ENCODE data around the gene FAH. TPM values are rescaled to one million over a fixed set of nuclear protein-coding genes. Genes with fewer than 3 reads are reported as not detected.

The FAH gene
- total and polyA plus RNA-seq, 9 of the 15 experiments (the other 6 are each of a cell fraction or from before 2014, with no cell fraction given): 66.8 to 310 (median 103) TPM

DNA sequence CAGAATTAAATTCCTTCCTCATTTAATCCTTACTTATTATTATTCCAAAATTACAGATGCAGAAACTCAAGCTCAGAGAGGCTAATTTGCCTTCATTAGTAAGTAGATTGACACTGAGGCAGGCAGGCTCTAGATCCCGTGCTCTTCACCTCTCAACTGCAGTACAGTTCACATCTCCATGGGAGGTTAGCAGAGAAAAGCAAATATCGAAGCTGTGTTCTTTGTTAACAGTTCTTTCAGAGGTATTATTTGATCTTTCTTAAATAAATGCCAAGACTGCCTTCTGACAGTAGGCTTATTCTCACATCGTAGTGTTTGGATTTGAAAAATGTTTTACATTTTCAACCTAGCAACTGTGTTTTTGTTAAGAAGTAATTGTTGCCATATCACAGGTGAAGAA, 15.9 kb upstream of the FAH start:
- Histone ChIP-seq H3K4me1 (replicated peaks in 1 of 2; ENCODE audit: control insufficient read depth in 2 of 2, insufficient read depth in 2 of 2, low read length in 2 of 2) (peaks cover 0 to 3% of the 10 kb centered on the region in 2 experiments; a peak in 2 of 5 replicates), H3K4me2 (ENCODE audit: insufficient read depth, low read length) (no peak overlapping the region), H3K9me3 (replicated peaks; ENCODE audit: control insufficient read depth, insufficient read depth, low read depth, low read length) (no peaks in the 10 kb centered on the region), H3K27me3 (ENCODE audit: control insufficient read depth in 2 of 2, insufficient read depth in 2 of 2, low read length in 2 of 2) (no peaks in the 10 kb centered on the region), H3K9me1 (ENCODE audit: control insufficient read depth, insufficient read depth, low read length) (no peaks in the 10 kb centered on the region), H3K9ac (ENCODE audit: insufficient read depth in 1 of 2, low read depth in 2 of 2, low read length in 2 of 2) (no peak overlapping the region), H3K27ac (ENCODE audit: extremely low read depth, low read depth, low read length) (no peak overlapping the region), H2AFZ (ENCODE audit: low read depth, low read length) (no peak overlapping the region), H4K20me1 (replicated peaks; ENCODE audit: control insufficient read depth, insufficient read depth, low read length) (no peaks in the 10 kb centered on the region), H3K36me3 (ENCODE audit: control insufficient read depth, insufficient read depth, low read length) (peaks cover 42% of the 10 kb centered on the region), H3K79me2 (ENCODE audit: control insufficient read depth, insufficient read depth, low read length) (no peaks in the 10 kb centered on the region), H3K4me3 (no peak overlapping the region)
- WGBS (ENCODE audit: insufficient coverage, low coverage, missing lambda C conversion rate): 82% methylated on average over 3 of the region's 3 CpGs
- intact Hi-C loops (cut with micrococcal nuclease) (no loop called here), in situ Hi-C loops (cut with MboI) (no loop called here)
- ATAC-seq (no peak), FAIRE-seq (no peak), DNase-seq (ENCODE audit: extremely low read depth in 1 of 4, low spot score in 3 of 4) (no peak)
- ChIA-PET POLR2A (interaction anchor here (0.6 to 1.3 kb wide), 2 partner anchors 9 to 346 kb away, joined by 3 to 4 read pairs; no protein-coding TSS in a partner anchor), CTCF (ENCODE audit: low intra/inter-chr PET ratio) (no interaction called here)
- no TSS peak for BruUV-seq (replicated peaks)
- TF ChIP-seq, protein P1, sequence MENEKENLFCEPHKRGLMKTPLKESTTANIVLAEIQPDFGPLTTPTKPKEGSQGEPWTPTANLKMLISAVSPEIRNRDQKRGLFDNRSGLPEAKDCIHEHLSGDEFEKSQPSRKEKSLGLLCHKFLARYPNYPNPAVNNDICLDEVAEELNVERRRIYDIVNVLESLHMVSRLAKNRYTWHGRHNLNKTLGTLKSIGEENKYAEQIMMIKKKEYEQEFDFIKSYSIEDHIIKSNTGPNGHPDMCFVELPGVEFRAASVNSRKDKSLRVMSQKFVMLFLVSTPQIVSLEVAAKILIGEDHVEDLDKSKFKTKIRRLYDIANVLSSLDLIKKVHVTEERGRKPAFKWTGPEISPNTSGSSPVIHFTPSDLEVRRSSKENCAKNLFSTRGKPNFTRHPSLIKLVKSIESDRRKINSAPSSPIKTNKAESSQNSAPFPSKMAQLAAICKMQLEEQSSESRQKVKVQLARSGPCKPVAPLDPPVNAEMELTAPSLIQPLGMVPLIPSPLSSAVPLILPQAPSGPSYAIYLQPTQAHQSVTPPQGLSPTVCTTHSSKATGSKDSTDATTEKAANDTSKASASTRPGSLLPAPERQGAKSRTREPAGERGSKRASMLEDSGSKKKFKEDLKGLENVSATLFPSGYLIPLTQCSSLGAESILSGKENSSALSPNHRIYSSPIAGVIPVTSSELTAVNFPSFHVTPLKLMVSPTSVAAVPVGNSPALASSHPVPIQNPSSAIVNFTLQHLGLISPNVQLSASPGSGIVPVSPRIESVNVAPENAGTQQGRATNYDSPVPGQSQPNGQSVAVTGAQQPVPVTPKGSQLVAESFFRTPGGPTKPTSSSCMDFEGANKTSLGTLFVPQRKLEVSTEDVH (IDR thresholded peaks at IDR 0.05; ENCODE audit: low read depth, partially characterized antibody): no peak
- TF ChIP-seq MAFK (IDR thresholded peaks at IDR 0.05; ENCODE audit: low read length) (no peak), HMGN3 (IDR thresholded peaks at IDR 0.05; ENCODE audit: borderline replicate concordance, extremely low read depth, insufficient read length, low read depth, low read length) (no peak), LEF1 (IDR thresholded peaks at IDR 0.05) (no peak), BRF1 (IDR thresholded peaks at IDR 0.05; ENCODE audit: borderline replicate concordance, extremely low read depth, insufficient read length) (no peak), PPARD (CRISPR knock-in tag; IDR thresholded peaks at IDR 0.05) (no peak), RBM15 (IDR thresholded peaks at IDR 0.05; ENCODE audit: insufficient read depth, low read length) (no peak), ZNF75A (CRISPR knock-in tag; IDR thresholded peaks at IDR 0.05) (no peak), TBP (optimal IDR thresholded peaks at IDR 0.05; ENCODE audit: low read depth, low read length) (no peak), ZNF253 (CRISPR knock-in tag; conservative IDR thresholded peaks at IDR 0.05) (no peak), CHCHD3 (CRISPR knock-in tag; IDR thresholded peaks at IDR 0.05) (no peak)
- TF ChIP-seq, protein P2, sequence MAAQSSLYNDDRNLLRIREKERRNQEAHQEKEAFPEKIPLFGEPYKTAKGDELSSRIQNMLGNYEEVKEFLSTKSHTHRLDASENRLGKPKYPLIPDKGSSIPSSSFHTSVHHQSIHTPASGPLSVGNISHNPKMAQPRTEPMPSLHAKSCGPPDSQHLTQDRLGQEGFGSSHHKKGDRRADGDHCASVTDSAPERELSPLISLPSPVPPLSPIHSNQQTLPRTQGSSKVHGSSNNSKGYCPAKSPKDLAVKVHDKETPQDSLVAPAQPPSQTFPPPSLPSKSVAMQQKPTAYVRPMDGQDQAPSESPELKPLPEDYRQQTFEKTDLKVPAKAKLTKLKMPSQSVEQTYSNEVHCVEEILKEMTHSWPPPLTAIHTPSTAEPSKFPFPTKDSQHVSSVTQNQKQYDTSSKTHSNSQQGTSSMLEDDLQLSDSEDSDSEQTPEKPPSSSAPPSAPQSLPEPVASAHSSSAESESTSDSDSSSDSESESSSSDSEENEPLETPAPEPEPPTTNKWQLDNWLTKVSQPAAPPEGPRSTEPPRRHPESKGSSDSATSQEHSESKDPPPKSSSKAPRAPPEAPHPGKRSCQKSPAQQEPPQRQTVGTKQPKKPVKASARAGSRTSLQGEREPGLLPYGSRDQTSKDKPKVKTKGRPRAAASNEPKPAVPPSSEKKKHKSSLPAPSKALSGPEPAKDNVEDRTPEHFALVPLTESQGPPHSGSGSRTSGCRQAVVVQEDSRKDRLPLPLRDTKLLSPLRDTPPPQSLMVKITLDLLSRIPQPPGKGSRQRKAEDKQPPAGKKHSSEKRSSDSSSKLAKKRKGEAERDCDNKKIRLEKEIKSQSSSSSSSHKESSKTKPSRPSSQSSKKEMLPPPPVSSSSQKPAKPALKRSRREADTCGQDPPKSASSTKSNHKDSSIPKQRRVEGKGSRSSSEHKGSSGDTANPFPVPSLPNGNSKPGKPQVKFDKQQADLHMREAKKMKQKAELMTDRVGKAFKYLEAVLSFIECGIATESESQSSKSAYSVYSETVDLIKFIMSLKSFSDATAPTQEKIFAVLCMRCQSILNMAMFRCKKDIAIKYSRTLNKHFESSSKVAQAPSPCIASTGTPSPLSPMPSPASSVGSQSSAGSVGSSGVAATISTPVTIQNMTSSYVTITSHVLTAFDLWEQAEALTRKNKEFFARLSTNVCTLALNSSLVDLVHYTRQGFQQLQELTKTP (IDR thresholded peaks at IDR 0.05; ENCODE audit: low read depth in 1 of 2, partially characterized antibody in 2 of 2): no peak
- TF ChIP-seq, protein P3, sequence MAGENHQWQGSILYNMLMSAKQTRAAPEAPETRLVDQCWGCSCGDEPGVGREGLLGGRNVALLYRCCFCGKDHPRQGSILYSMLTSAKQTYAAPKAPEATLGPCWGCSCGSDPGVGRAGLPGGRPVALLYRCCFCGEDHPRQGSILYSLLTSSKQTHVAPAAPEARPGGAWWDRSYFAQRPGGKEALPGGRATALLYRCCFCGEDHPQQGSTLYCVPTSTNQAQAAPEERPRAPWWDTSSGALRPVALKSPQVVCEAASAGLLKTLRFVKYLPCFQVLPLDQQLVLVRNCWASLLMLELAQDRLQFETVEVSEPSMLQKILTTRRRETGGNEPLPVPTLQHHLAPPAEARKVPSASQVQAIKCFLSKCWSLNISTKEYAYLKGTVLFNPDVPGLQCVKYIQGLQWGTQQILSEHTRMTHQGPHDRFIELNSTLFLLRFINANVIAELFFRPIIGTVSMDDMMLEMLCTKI (IDR thresholded peaks at IDR 0.05; ENCODE audit: partially characterized antibody): no peak
- TF ChIP-seq, protein P4, sequence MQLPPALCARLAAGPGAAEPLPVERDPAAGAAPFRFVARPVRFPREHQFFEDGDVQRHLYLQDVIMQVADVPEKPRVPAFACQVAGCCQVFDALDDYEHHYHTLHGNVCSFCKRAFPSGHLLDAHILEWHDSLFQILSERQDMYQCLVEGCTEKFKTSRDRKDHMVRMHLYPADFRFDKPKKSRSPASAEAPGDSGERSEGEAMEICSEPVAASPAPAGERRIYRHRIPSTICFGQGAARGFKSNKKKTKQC (CRISPR knock-in tag; IDR thresholded peaks at IDR 0.05): no peak

All from K562 (cell line).